SK-N-SH (cell line): ENCODE data around the gene TGFB2. TPM values are rescaled to one million over a fixed set of nuclear protein-coding genes. Genes with fewer than 3 reads are reported as not detected.

Source experiments
- CTCF ChIA-PET: fragments of 300-600, 350-600 bp; formaldehyde crosslinking; extraction: SDS; loops from one replicate; lab custom pipeline; 2021; lab: Yijun Ruan, JAX
- POLR2A ChIA-PET: fragments of 350-600 bp; sonication (Branson Sonifier 250); formaldehyde crosslinking; extraction: SDS; loops from one replicate; lab custom pipeline; 2020; ENCODE audit warnings: antibody characterized with exemption, inconsistent platforms; lab: Yijun Ruan, JAX
- DNase-seq: peaks from one replicate; pipeline ENCODE4 v3.0.0; 2012
- H2AFZ ChIP-seq: fragments of 200-600 bp; sonication (generic); 2 replicates; pipeline ENCODE4 v1.8.1; 2016; ENCODE audit warnings: antibody characterized with exemption, mild to moderate bottlenecking, low read depth
- H3F3A ChIP-seq: fragments of 200-600 bp; sonication (generic); replicated peaks from 2 replicates; pipeline ENCODE3; 2016; ENCODE audit warnings: antibody characterized with exemption, mild to moderate bottlenecking; ENCODE audit not compliant: insufficient read depth
- H3K27ac ChIP-seq, 2 experiments: fragments of 200-500 bp in 1 of 2; fragments of 200-600 bp in 1 of 2; sonication (Bioruptor generic) in 1 of 2; sonication (generic), shearing (Covaris generic) in 1 of 2; 2 replicates each; pipeline versions ENCODE4 v1.5.1 to v1.6.1; 2014 to 2016; ENCODE audit warnings: low read depth in 2 of 2, inconsistent platforms in 1 of 2, low read length in 1 of 2, mild to moderate bottlenecking in 1 of 2, mixed read lengths in 1 of 2
- H3K27me3 ChIP-seq: fragments of 200-600 bp; sonication (generic), shearing (Covaris generic); 2 replicates; pipeline ENCODE4 v1.6.1; 2016; ENCODE audit warnings: mixed run types; ENCODE audit not compliant: insufficient read depth
- H3K36me3 ChIP-seq, 2 experiments: fragments of 200-500 bp in 1 of 2; fragments of 200-600 bp in 1 of 2; sonication (Bioruptor generic) in 1 of 2; sonication (generic) in 1 of 2; replicated peaks in 1 of 2; 2 replicates each; pipeline versions ENCODE3 to v1.5.1; 2014 to 2016; ENCODE audit warnings: low read length in 1 of 2, mild to moderate bottlenecking in 1 of 2; ENCODE audit not compliant: insufficient read depth in 2 of 2, control insufficient read depth in 1 of 2
- H3K4me1 ChIP-seq, 2 experiments: fragments of 200-500 bp in 1 of 2; fragments of 200-600 bp in 1 of 2; sonication (Bioruptor generic) in 1 of 2; sonication (generic), shearing (Covaris generic) in 1 of 2; 2 replicates each; pipeline versions ENCODE4 v1.5.1 to v1.6.1; 2014 to 2016; ENCODE audit warnings: low read depth in 1 of 2, low read length in 1 of 2, mixed run types in 1 of 2; ENCODE audit not compliant: insufficient read depth in 2 of 2, control insufficient read depth in 1 of 2
- H3K4me2 ChIP-seq: fragments of 200-600 bp; sonication (generic), shearing (Covaris generic); 2 replicates; pipeline ENCODE4 v1.6.1; 2017; ENCODE audit warnings: mixed run types
- H3K4me3 ChIP-seq, 2 experiments: fragments of 200-500 bp in 1 of 2; fragments of 200-600 bp in 1 of 2; sonication (Bioruptor generic) in 1 of 2; sonication (generic), shearing (Covaris generic) in 1 of 2; 2 replicates each; pipeline versions ENCODE4 v1.5.1 to v1.8.1; 2014 to 2016; ENCODE audit warnings: low read depth in 2 of 2, inconsistent platforms in 1 of 2, low read length in 1 of 2, mild to moderate bottlenecking in 1 of 2, mixed read lengths in 1 of 2, moderate library complexity in 1 of 2
- H3K79me2 ChIP-seq: fragments of 200-600 bp; sonication (generic); 2 replicates; pipeline ENCODE4 v1.8.1; 2017; ENCODE audit warnings: mild to moderate bottlenecking; ENCODE audit not compliant: insufficient read depth
- H3K9ac ChIP-seq: fragments of 200-600 bp; sonication (generic); 2 replicates; pipeline ENCODE4 v1.6.1; 2017; ENCODE audit warnings: mixed run types
- H3K9me2 ChIP-seq: fragments of 200-600 bp; sonication (generic); 2 replicates; pipeline ENCODE4 v1.6.1; 2017; ENCODE audit warnings: mixed run types
- H3K9me3 ChIP-seq: fragments of 200-600 bp; sonication (generic); 2 replicates; pipeline ENCODE4 v1.6.1; 2017; ENCODE audit warnings: mixed run types, mild to moderate bottlenecking, moderate library complexity
- H4K20me1 ChIP-seq: fragments of 200-600 bp; sonication (generic); 2 replicates; pipeline ENCODE4 v1.6.1; 2017; ENCODE audit warnings: mild to moderate bottlenecking, mixed run types; ENCODE audit not compliant: insufficient read depth
- ELF1 ChIP-seq: IDR thresholded peaks from 2 replicates; pipeline ENCODE4 v1.4.0; 2012
- EP300 ChIP-seq, 2 experiments: IDR thresholded peaks; 2 replicates each; pipeline versions ENCODE4 v1.4.0 to v1.6.1; 2012; ENCODE audit warnings: borderline replicate concordance in 1 of 2, low read depth in 1 of 2, low read length in 1 of 2
- FOSL2 ChIP-seq: IDR thresholded peaks from 2 replicates; pipeline ENCODE4 v1.4.0; 2012; ENCODE audit warnings: low read depth, mild to moderate bottlenecking, moderate library complexity, borderline replicate concordance
- GABPA ChIP-seq: IDR thresholded peaks from 2 replicates; pipeline ENCODE4 v1.4.0; 2012; ENCODE audit warnings: low read depth, mild to moderate bottlenecking
- MEF2A ChIP-seq: IDR thresholded peaks from 2 replicates; pipeline ENCODE4 v1.4.0; 2012; ENCODE audit warnings: low read depth, borderline replicate concordance
- MXI1 ChIP-seq: IDR thresholded peaks from 2 replicates; pipeline ENCODE4 v1.6.1; 2012; ENCODE audit warnings: mild to moderate bottlenecking, low read depth, low read length, improper control_type of control experiment
- RXRA ChIP-seq: IDR thresholded peaks from 2 replicates; pipeline ENCODE4 v1.4.0; 2012; ENCODE audit warnings: low read depth, mild to moderate bottlenecking, borderline replicate concordance
- SIN3A ChIP-seq: IDR thresholded peaks from 2 replicates; pipeline ENCODE4 v1.6.1; 2012; ENCODE audit warnings: low read depth, mild to moderate bottlenecking, low read length, moderate library complexity, borderline replicate concordance
- SMC3 ChIP-seq: IDR thresholded peaks from 2 replicates; pipeline ENCODE4 v1.6.1; 2012; ENCODE audit warnings: low read depth, low read length, improper control_type of control experiment
- TCF12 ChIP-seq: IDR thresholded peaks from 2 replicates; pipeline ENCODE4 v1.4.0; 2012
- YY1 ChIP-seq: IDR thresholded peaks from 2 replicates; pipeline ENCODE4 v1.4.0; 2012; ENCODE audit warnings: low read depth, mild to moderate bottlenecking
- WGBS: methylation state at CpG from one replicate; pipeline ENCODE4 v1.1.6; 2017; ENCODE audit warnings: low lambda C conversion rate; 5-methylcytosine and 5-hydroxymethylcytosine counted together
- polyA plus RNA-seq, 3 experiments: library from polyadenylated mRNA; depleted of rRNA; stranded (reverse); fragments of >200 nt; gene quantifications; 2 replicates each; pipeline ENCODE4 v1.2.3, GENCODE V29; 2012
- TF ChIP-seq, protein P1 (sequence below): fragments of 200-600 bp; sonication (generic); IDR thresholded peaks from 2 replicates; pipeline ENCODE4 v1.6.1; 2017; ENCODE audit warnings: antibody characterized with exemption, mild to moderate bottlenecking, moderate library complexity
- TF ChIP-seq, protein P2 (sequence below): IDR thresholded peaks from 2 replicates; pipeline ENCODE4 v1.4.0; 2012; ENCODE audit warnings: low read depth
- TF ChIP-seq, protein P3 (sequence below): IDR thresholded peaks from 2 replicates; pipeline ENCODE4 v1.6.1; 2012; ENCODE audit warnings: mild to moderate bottlenecking, low read depth, low read length, moderate library complexity
- TF ChIP-seq, protein P4 (sequence below): IDR thresholded peaks from 2 replicates; pipeline ENCODE4 v1.4.0; 2012; ENCODE audit warnings: low read depth, borderline replicate concordance
- TF ChIP-seq, protein P5 (sequence below): IDR thresholded peaks from 2 replicates; pipeline ENCODE4; 2012

Gene TGFB2
- polyA plus RNA-seq, 1 of the 3 experiments (the other 2 are of a cell fraction), result 2.4 TPM

DNA sequence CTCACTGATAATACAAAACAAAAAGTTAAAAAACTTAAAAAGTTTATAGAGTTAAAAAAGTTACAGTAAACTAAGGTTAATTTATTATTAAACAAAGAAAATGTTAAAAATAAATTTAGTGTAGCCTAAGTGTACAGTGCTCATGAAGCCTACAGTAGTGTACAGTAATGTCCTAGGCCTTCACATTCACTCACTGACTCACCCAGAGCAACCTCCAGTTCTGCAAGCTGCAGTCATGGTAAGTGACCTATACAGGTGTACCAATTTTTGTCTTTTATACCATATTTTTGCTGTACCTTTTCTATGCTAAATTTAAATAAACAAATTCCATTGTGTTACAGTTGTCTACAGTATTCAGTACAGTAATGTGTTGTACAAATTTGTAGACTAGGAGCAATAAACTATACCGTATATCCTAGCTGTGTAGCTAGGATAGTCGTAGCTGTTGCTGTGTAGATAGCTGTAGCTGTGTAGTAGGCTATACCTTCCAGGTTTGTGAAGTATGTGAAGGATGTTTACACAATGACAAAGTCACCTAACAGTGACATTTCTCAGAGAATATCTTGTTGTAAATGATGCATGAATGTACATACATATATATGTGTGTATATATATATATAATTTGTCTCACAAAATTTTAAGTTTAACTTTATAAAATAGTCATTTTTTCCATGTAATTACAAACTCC, 140.2 kb downstream of the TGFB2 start (continued):
- TF ChIP-seq, protein P1, sequence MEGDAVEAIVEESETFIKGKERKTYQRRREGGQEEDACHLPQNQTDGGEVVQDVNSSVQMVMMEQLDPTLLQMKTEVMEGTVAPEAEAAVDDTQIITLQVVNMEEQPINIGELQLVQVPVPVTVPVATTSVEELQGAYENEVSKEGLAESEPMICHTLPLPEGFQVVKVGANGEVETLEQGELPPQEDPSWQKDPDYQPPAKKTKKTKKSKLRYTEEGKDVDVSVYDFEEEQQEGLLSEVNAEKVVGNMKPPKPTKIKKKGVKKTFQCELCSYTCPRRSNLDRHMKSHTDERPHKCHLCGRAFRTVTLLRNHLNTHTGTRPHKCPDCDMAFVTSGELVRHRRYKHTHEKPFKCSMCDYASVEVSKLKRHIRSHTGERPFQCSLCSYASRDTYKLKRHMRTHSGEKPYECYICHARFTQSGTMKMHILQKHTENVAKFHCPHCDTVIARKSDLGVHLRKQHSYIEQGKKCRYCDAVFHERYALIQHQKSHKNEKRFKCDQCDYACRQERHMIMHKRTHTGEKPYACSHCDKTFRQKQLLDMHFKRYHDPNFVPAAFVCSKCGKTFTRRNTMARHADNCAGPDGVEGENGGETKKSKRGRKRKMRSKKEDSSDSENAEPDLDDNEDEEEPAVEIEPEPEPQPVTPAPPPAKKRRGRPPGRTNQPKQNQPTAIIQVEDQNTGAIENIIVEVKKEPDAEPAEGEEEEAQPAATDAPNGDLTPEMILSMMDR, result no peak
- TF ChIP-seq, all 33 proteins: peak for 0

DNA sequence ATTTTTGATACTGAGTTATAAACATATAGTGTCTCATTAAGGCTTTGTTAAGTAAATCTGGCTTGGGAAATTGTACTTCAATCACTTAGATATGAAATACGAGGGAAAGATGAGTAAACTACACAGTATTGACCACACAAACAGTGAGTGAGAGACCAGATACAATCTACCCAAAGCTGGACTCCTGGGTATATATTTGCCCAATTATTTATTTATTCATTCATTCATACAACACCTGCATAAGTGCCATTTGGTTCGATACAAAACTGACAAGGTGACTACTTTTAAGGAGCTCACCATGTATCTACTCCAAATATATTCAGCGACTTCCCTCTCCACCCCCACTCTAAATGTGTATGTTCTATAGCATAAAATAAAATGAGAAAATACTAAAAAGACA, 143.4 kb downstream of the TGFB2 start:
- no peaks in the 10 kb centered on the region for H3K27me3 ChIP-seq
- POLR2A ChIA-PET, result interaction anchor here (0.6 kb wide), 1 partner anchor 10 kb away, joined by 3 read pairs; no protein-coding TSS in a partner anchor

More for the DNA sequence above, 143.4 kb downstream of the TGFB2 start:
- H4K20me1 ChIP-seq, result no peaks in the 10 kb centered on the region
- 75% methylated on average over 3 of the region's 3 CpGs for WGBS
- CTCF ChIA-PET, result interaction anchor here (1.0 to 1.1 kb wide), 2 partner anchors 13 to 32 kb away, joined by 3 read pairs; no protein-coding TSS in a partner anchor
- H3K9ac ChIP-seq, result peak overlapping the region; percentile 47; the same call in 1 of the 2 replicates
- H3K4me2 ChIP-seq, result no peak overlapping the region
- peak overlapping the region; percentile 88 to 90; a peak in 3 of 4 replicates for H3K27ac ChIP-seq
- TF ChIP-seq, protein P2, sequence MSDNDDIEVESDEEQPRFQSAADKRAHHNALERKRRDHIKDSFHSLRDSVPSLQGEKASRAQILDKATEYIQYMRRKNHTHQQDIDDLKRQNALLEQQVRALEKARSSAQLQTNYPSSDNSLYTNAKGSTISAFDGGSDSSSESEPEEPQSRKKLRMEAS, result no peak
- TF ChIP-seq MXI1 (no peak), SMC3 (no peak), YY1 (no peak), SIN3A (no peak), RXRA (no peak), TCF12 (no peak), GABPA (no peak), MEF2A (no peak), ELF1 (no peak), EP300 (IDR thresholded peaks at IDR 0.05; ENCODE audit: borderline replicate concordance in 1 of 2, low read depth in 1 of 2, low read length in 1 of 2) (no peak), FOSL2 (no peak)
- TF ChIP-seq, protein P3, sequence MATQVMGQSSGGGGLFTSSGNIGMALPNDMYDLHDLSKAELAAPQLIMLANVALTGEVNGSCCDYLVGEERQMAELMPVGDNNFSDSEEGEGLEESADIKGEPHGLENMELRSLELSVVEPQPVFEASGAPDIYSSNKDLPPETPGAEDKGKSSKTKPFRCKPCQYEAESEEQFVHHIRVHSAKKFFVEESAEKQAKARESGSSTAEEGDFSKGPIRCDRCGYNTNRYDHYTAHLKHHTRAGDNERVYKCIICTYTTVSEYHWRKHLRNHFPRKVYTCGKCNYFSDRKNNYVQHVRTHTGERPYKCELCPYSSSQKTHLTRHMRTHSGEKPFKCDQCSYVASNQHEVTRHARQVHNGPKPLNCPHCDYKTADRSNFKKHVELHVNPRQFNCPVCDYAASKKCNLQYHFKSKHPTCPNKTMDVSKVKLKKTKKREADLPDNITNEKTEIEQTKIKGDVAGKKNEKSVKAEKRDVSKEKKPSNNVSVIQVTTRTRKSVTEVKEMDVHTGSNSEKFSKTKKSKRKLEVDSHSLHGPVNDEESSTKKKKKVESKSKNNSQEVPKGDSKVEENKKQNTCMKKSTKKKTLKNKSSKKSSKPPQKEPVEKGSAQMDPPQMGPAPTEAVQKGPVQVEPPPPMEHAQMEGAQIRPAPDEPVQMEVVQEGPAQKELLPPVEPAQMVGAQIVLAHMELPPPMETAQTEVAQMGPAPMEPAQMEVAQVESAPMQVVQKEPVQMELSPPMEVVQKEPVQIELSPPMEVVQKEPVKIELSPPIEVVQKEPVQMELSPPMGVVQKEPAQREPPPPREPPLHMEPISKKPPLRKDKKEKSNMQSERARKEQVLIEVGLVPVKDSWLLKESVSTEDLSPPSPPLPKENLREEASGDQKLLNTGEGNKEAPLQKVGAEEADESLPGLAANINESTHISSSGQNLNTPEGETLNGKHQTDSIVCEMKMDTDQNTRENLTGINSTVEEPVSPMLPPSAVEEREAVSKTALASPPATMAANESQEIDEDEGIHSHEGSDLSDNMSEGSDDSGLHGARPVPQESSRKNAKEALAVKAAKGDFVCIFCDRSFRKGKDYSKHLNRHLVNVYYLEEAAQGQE, result no peak
- TF ChIP-seq, protein P4, sequence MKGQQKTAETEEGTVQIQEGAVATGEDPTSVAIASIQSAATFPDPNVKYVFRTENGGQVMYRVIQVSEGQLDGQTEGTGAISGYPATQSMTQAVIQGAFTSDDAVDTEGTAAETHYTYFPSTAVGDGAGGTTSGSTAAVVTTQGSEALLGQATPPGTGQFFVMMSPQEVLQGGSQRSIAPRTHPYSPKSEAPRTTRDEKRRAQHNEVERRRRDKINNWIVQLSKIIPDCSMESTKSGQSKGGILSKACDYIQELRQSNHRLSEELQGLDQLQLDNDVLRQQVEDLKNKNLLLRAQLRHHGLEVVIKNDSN, result no peak
- TF ChIP-seq, protein P5, sequence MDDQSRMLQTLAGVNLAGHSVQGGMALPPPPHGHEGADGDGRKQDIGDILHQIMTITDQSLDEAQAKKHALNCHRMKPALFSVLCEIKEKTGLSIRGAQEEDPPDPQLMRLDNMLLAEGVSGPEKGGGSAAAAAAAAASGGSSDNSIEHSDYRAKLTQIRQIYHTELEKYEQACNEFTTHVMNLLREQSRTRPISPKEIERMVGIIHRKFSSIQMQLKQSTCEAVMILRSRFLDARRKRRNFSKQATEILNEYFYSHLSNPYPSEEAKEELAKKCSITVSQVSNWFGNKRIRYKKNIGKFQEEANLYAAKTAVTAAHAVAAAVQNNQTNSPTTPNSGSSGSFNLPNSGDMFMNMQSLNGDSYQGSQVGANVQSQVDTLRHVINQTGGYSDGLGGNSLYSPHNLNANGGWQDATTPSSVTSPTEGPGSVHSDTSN, result no peak
- no peaks in the 10 kb centered on the region for H3K9me3 ChIP-seq
- no peak overlapping the region for H3K4me3 ChIP-seq
- no peaks in the 10 kb centered on the region for H3K9me2 ChIP-seq
- no peak overlapping the region for H2AFZ ChIP-seq
- H3K4me1 ChIP-seq, result peaks cover 0 to 15% of the 10 kb centered on the region in 2 experiments; a peak in 2 of 4 replicates
- H3K79me2 ChIP-seq, result no peaks in the 10 kb centered on the region
- H3K36me3 ChIP-seq, result no peaks in the 10 kb centered on the region
- DNase-seq, result no peak
- H3F3A ChIP-seq, result peaks cover 10% of the 10 kb centered on the region
